PC-3 (cell line): ENCODE data around the gene STRN4.

ENCODE experiments used
- EZH2 ChIP-seq: fragments of 300-600 bp; sonication (generic); IDR thresholded peaks from one replicate; pipeline ENCODE4 v1.6.1; 2017; ENCODE audit warnings: antibody characterized with exemption, mild to moderate bottlenecking, low read length; ENCODE audit not compliant: unreplicated experiment
- EZH2phosphoT487 ChIP-seq: fragments of 300-600 bp; sonication (generic); IDR thresholded peaks from 2 replicates; pipeline ENCODE4 v1.6.1; 2018; ENCODE audit warnings: mild to moderate bottlenecking, antibody characterized with exemption, low read length, borderline replicate concordance
- TF ChIP-seq, protein P1 (sequence below): fragments of 300-600 bp; sonication (generic); conservative IDR thresholded peaks from 2 replicates; pipeline ENCODE4 v1.5.1; 2017; ENCODE audit warnings: antibody characterized with exemption, low read depth, mild to moderate bottlenecking, low read length

- TF ChIP-seq, protein P1, sequence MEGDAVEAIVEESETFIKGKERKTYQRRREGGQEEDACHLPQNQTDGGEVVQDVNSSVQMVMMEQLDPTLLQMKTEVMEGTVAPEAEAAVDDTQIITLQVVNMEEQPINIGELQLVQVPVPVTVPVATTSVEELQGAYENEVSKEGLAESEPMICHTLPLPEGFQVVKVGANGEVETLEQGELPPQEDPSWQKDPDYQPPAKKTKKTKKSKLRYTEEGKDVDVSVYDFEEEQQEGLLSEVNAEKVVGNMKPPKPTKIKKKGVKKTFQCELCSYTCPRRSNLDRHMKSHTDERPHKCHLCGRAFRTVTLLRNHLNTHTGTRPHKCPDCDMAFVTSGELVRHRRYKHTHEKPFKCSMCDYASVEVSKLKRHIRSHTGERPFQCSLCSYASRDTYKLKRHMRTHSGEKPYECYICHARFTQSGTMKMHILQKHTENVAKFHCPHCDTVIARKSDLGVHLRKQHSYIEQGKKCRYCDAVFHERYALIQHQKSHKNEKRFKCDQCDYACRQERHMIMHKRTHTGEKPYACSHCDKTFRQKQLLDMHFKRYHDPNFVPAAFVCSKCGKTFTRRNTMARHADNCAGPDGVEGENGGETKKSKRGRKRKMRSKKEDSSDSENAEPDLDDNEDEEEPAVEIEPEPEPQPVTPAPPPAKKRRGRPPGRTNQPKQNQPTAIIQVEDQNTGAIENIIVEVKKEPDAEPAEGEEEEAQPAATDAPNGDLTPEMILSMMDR = no peak
- TF ChIP-seq EZH2phosphoT487 (no peak), EZH2 (no peak)
Measured at GRCh38 chr19:46785980-46786235, 39.7 kb upstream of the STRN4 start.
